ENCODE measurements around the gene CPD. TPM values are rescaled to one million over a fixed set of nuclear protein-coding genes. Genes with fewer than 3 reads are reported as not detected.
A peak's percentile ranks its signal among the peaks of the same experiment; 100 is the strongest.

The CPD gene
- total and polyA plus RNA-seq, 2 of the 13 experiments (the other 11 are each of a cell fraction or from before 2014, with no cell fraction given), result 46.1 to 72.3 TPM

- TF ChIP-seq THRA (CRISPR knock-in tag; IDR thresholded peaks at IDR 0.05; ENCODE audit: borderline replicate concordance) (peak; percentile 68; the same call in 1 of the 2 replicates), KLF12 (CRISPR knock-in tag; IDR thresholded peaks at IDR 0.05; ENCODE audit: borderline replicate concordance) (no peak), PLRG1 (conservative IDR thresholded peaks at IDR 0.05) (no peak), MATR3 (CRISPR knock-in tag; IDR thresholded peaks at IDR 0.05) (no peak), CBX5 (CRISPR knock-in tag; IDR thresholded peaks at IDR 0.05; ENCODE audit: borderline replicate concordance) (no peak; the same call in 1 of the 2 replicates), ZNF556 (CRISPR knock-in tag; IDR thresholded peaks at IDR 0.05; ENCODE audit: borderline replicate concordance) (0 out of 2 replicates have a peak, but pooled peaks have one; percentile 33), HDAC2 (CRISPR knock-in tag; IDR thresholded peaks at IDR 0.05) (peak; percentile 82), ZFP1 (CRISPR knock-in tag; IDR thresholded peaks at IDR 0.05) (no peak), NCOA1 (CRISPR knock-in tag; IDR thresholded peaks at IDR 0.05) (no peak), ZNF773 (CRISPR knock-in tag; IDR thresholded peaks at IDR 0.05; ENCODE audit: borderline replicate concordance) (no peak), TCF7 (IDR thresholded peaks at IDR 0.05; ENCODE audit: low read depth) (peak; percentile 23; the same call in 1 of the 2 replicates), HNF4A (CRISPR knock-in tag; IDR thresholded peaks at IDR 0.05) (peak; percentile 86)
- TF ChIP-seq, protein P1, sequence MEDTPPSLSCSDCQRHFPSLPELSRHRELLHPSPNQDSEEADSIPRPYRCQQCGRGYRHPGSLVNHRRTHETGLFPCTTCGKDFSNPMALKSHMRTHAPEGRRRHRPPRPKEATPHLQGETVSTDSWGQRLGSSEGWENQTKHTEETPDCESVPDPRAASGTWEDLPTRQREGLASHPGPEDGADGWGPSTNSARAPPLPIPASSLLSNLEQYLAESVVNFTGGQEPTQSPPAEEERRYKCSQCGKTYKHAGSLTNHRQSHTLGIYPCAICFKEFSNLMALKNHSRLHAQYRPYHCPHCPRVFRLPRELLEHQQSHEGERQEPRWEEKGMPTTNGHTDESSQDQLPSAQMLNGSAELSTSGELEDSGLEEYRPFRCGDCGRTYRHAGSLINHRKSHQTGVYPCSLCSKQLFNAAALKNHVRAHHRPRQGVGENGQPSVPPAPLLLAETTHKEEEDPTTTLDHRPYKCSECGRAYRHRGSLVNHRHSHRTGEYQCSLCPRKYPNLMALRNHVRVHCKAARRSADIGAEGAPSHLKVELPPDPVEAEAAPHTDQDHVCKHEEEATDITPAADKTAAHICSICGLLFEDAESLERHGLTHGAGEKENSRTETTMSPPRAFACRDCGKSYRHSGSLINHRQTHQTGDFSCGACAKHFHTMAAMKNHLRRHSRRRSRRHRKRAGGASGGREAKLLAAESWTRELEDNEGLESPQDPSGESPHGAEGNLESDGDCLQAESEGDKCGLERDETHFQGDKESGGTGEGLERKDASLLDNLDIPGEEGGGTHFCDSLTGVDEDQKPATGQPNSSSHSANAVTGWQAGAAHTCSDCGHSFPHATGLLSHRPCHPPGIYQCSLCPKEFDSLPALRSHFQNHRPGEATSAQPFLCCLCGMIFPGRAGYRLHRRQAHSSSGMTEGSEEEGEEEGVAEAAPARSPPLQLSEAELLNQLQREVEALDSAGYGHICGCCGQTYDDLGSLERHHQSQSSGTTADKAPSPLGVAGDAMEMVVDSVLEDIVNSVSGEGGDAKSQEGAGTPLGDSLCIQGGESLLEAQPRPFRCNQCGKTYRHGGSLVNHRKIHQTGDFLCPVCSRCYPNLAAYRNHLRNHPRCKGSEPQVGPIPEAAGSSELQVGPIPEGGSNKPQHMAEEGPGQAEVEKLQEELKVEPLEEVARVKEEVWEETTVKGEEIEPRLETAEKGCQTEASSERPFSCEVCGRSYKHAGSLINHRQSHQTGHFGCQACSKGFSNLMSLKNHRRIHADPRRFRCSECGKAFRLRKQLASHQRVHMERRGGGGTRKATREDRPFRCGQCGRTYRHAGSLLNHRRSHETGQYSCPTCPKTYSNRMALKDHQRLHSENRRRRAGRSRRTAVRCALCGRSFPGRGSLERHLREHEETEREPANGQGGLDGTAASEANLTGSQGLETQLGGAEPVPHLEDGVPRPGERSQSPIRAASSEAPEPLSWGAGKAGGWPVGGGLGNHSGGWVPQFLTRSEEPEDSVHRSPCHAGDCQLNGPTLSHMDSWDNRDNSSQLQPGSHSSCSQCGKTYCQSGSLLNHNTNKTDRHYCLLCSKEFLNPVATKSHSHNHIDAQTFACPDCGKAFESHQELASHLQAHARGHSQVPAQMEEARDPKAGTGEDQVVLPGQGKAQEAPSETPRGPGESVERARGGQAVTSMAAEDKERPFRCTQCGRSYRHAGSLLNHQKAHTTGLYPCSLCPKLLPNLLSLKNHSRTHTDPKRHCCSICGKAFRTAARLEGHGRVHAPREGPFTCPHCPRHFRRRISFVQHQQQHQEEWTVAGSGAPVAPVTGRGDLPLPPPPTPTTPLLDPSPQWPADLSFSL (CRISPR knock-in tag; IDR thresholded peaks at IDR 0.05), result no peak
- TF ChIP-seq, protein P2, sequence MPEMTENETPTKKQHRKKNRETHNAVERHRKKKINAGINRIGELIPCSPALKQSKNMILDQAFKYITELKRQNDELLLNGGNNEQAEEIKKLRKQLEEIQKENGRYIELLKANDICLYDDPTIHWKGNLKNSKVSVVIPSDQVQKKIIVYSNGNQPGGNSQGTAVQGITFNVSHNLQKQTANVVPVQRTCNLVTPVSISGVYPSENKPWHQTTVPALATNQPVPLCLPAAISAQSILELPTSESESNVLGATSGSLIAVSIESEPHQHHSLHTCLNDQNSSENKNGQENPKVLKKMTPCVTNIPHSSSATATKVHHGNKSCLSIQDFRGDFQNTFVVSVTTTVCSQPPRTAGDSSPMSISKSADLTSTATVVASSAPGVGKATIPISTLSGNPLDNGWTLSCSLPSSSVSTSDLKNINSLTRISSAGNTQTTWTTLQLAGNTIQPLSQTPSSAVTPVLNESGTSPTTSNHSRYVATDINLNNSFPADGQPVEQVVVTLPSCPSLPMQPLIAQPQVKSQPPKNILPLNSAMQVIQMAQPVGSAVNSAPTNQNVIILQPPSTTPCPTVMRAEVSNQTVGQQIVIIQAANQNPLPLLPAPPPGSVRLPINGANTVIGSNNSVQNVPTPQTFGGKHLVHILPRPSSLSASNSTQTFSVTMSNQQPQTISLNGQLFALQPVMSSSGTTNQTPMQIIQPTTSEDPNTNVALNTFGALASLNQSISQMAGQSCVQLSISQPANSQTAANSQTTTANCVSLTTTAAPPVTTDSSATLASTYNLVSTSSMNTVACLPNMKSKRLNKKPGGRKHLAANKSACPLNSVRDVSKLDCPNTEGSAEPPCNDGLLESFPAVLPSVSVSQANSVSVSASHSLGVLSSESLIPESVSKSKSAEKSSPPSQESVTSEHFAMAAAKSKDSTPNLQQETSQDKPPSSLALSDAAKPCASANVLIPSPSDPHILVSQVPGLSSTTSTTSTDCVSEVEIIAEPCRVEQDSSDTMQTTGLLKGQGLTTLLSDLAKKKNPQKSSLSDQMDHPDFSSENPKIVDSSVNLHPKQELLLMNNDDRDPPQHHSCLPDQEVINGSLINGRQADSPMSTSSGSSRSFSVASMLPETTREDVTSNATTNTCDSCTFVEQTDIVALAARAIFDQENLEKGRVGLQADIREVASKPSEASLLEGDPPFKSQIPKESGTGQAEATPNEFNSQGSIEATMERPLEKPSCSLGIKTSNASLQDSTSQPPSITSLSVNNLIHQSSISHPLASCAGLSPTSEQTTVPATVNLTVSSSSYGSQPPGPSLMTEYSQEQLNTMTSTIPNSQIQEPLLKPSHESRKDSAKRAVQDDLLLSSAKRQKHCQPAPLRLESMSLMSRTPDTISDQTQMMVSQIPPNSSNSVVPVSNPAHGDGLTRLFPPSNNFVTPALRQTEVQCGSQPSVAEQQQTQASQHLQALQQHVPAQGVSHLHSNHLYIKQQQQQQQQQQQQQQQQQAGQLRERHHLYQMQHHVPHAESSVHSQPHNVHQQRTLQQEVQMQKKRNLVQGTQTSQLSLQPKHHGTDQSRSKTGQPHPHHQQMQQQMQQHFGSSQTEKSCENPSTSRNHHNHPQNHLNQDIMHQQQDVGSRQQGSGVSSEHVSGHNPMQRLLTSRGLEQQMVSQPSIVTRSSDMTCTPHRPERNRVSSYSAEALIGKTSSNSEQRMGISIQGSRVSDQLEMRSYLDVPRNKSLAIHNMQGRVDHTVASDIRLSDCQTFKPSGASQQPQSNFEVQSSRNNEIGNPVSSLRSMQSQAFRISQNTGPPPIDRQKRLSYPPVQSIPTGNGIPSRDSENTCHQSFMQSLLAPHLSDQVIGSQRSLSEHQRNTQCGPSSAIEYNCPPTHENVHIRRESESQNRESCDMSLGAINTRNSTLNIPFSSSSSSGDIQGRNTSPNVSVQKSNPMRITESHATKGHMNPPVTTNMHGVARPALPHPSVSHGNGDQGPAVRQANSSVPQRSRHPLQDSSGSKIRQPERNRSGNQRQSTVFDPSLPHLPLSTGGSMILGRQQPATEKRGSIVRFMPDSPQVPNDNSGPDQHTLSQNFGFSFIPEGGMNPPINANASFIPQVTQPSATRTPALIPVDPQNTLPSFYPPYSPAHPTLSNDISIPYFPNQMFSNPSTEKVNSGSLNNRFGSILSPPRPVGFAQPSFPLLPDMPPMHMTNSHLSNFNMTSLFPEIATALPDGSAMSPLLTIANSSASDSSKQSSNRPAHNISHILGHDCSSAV (CRISPR knock-in tag; IDR thresholded peaks at IDR 0.05; ENCODE audit: borderline replicate concordance), result no peak
These were observed 41.2 kb upstream of the CPD start (continued) for GRCh38 chr17:30337393-30337999.
